ENCODE results near the gene PLCB1. TPM values are rescaled to one million over a fixed set of nuclear protein-coding genes. Genes with fewer than 3 reads are reported as not detected.

The PLCB1 gene
- total and polyA plus RNA-seq, 2 of the 4 experiments (the other 2 are of a cell fraction) = 5.6 to 16.1 TPM

DNA sequence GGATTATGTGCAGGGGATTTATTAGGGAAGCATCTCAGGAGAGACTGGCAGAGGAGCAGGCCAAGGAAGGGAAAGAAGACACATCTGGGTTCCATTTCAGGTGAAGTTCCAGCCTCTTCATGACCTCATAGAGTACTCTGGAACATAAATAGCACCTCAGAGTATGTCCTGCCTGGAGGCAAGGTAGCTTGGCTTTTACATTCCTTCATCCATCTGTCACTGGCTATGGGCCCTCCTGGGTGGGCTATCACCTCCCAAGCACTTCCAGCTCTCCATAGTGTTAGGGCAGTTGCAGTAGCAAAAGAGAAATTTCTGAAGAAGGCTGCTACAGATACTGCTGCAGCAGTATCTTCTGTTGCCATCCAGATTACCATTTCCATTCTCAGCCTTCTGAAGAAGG is 116.0 kb downstream of the PLCB1 start:
- POLR2A ChIA-PET (ENCODE audit: unreplicated experiment) = no interaction called here
- no peak overlapping the region for H2BK15ac ChIP-seq (ENCODE audit: low read depth, low read length)
- DNase-seq = no peak
- H3K27ac ChIP-seq (ENCODE audit: insufficient read depth, low read length) = no peak overlapping the region
- H4K91ac ChIP-seq (ENCODE audit: insufficient read depth, low read depth, low read length) = no peak overlapping the region
- ATAC-seq (ENCODE audit: low read depth) = no peak
- no peak overlapping the region for H3K23ac ChIP-seq (ENCODE audit: low read depth, low read length)
- no peak overlapping the region for H3K56ac ChIP-seq (ENCODE audit: extremely low read depth, insufficient read depth, low read length)
- no peak overlapping the region for H2BK20ac ChIP-seq (ENCODE audit: low read depth, low read length)
- no peak overlapping the region for H3K9ac ChIP-seq (ENCODE audit: low read depth, low read length)
- peaks cover 6% of the 10 kb centered on the region for H3K4me1 ChIP-seq (ENCODE audit: control insufficient read depth, insufficient read depth, low read length)
- H3K9me1 ChIP-seq (ENCODE audit: insufficient read depth, low read length) = no peaks in the 10 kb centered on the region
- no peak overlapping the region; the same call in 1 of the 2 replicates for H3K14ac ChIP-seq (replicated peaks; ENCODE audit: low read depth, low read length)
- no peak overlapping the region for H4K8ac ChIP-seq (ENCODE audit: low read depth in 2 of 2, low read length in 2 of 2)
- no peak overlapping the region for H2BK120ac ChIP-seq (ENCODE audit: low read depth, low read length)
- BruUV-seq (replicated peaks) = no TSS peak
- H3K9me3 ChIP-seq (ENCODE audit: control insufficient read depth, insufficient read depth, low read length) = no peaks in the 10 kb centered on the region
- TF ChIP-seq, protein P1, sequence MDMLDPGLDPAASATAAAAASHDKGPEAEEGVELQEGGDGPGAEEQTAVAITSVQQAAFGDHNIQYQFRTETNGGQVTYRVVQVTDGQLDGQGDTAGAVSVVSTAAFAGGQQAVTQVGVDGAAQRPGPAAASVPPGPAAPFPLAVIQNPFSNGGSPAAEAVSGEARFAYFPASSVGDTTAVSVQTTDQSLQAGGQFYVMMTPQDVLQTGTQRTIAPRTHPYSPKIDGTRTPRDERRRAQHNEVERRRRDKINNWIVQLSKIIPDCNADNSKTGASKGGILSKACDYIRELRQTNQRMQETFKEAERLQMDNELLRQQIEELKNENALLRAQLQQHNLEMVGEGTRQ (IDR thresholded peaks at IDR 0.05; ENCODE audit: low read depth, low read length) = no peak
- TF ChIP-seq CEBPB (IDR thresholded peaks at IDR 0.05; ENCODE audit: low read depth, low read length) = no peak
- TF ChIP-seq, protein P2, sequence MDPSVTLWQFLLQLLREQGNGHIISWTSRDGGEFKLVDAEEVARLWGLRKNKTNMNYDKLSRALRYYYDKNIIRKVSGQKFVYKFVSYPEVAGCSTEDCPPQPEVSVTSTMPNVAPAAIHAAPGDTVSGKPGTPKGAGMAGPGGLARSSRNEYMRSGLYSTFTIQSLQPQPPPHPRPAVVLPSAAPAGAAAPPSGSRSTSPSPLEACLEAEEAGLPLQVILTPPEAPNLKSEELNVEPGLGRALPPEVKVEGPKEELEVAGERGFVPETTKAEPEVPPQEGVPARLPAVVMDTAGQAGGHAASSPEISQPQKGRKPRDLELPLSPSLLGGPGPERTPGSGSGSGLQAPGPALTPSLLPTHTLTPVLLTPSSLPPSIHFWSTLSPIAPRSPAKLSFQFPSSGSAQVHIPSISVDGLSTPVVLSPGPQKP (IDR thresholded peaks at IDR 0.05; ENCODE audit: borderline replicate concordance, low read depth, low read length) = no peak
- no peaks in the 10 kb centered on the region for H4K20me1 ChIP-seq (ENCODE audit: insufficient read depth, low read length)
- intact Hi-C loops (cut with micrococcal nuclease) (no loop called here), in situ Hi-C loops (cut with MboI; ENCODE audit: low sequenced_read_pairs) (no loop called here), dilution Hi-C loops (cut with HindIII; ENCODE audit: low sequenced_read_pairs, unreplicated experiment) (no loop called here)
- H2AFZ ChIP-seq (replicated peaks; ENCODE audit: low read length, poor library complexity) = no peak overlapping the region
- no peak overlapping the region for H3K4ac ChIP-seq (ENCODE audit: low read depth, low read length)
- H3K4me3 ChIP-seq (ENCODE audit: insufficient read depth, low read depth, low read length) = no peak overlapping the region
- H2AK9ac ChIP-seq (replicated peaks; ENCODE audit: low read depth, low read length, poor library complexity) = no peak overlapping the region
- no peak overlapping the region for H3K4me2 ChIP-seq (ENCODE audit: low read depth, low read length)
- H3K18ac ChIP-seq (ENCODE audit: low read depth, low read length) = no peak overlapping the region
- H3K36me3 ChIP-seq (ENCODE audit: control insufficient read depth, insufficient read depth, low read length) = no peaks in the 10 kb centered on the region
- H2BK5ac ChIP-seq (ENCODE audit: low read depth, low read length, poor library complexity, severe bottlenecking) = no peak overlapping the region
- no peak overlapping the region for H2AK5ac ChIP-seq (ENCODE audit: low read depth, low read length)
- no peaks in the 10 kb centered on the region for H3K27me3 ChIP-seq (ENCODE audit: control insufficient read depth, insufficient read depth, low read length)
- CTCF ChIA-PET = no interaction called here
- no peak overlapping the region for H4K5ac ChIP-seq (ENCODE audit: low read depth, low read length)
- peaks cover 6 to 36% of the 10 kb centered on the region in 2 experiments; a peak in 2 of 4 replicates for H3K79me1 ChIP-seq (ENCODE audit: low read depth in 1 of 2, low read length in 2 of 2)
